GM21717 (cell line): Measurements from ENCODE around the gene SIAH2.

Experiments
- ATAC-seq: cut with Tn5 transposase; IDR thresholded peaks from one replicate; pipeline ENCODE4 v1.9.1; 2021; ENCODE audit warnings: mild to moderate bottlenecking, moderate library complexity; ENCODE audit not compliant: unreplicated experiment

Gene SIAH2

GRCh38 chr3:150736903-150737832 is 25.8 kb downstream of the SIAH2 start:
- ATAC-seq = no peak

DNA sequence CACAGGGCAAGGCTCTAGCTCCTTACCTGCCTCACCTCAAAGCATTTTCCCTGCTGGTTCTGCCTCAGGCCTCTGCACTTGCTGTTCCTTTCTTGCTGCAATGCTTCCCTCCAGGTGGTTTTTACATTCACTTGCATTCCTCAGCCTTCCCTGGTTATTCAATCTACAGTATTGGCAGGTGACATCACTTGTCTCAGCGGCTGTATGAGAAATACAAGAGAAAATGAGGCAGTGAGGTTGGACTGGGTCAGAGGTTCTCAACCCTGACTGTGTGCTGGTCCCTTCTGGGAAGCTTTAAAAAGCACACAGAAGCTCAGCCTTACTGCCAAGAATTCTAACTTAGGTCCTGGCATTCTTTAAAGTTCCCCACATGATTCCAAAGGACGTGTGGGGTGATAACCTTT is 26.7 kb downstream of the SIAH2 start:
- ATAC-seq = no peak

DNA sequence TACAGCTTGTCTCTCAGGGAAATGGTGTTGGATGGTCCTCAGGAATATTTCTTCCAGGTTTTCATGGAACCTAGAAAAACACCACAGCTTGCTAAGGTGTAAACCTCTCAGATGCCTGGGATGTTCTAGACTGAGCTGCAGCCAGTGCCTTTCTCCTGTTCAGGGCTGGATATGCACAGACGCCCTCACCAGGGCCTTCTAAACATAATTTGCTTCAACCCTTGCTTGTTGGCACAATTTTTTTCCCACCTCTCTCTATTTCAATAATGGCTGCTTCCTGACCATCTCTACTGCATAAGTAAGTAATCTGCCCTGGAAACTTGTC is 28.2 kb downstream of the SIAH2 start:
- ATAC-seq = no peak

GRCh38 chr3:150733936-150734794 is 28.8 kb downstream of the SIAH2 start:
- ATAC-seq = no peak

DNA sequence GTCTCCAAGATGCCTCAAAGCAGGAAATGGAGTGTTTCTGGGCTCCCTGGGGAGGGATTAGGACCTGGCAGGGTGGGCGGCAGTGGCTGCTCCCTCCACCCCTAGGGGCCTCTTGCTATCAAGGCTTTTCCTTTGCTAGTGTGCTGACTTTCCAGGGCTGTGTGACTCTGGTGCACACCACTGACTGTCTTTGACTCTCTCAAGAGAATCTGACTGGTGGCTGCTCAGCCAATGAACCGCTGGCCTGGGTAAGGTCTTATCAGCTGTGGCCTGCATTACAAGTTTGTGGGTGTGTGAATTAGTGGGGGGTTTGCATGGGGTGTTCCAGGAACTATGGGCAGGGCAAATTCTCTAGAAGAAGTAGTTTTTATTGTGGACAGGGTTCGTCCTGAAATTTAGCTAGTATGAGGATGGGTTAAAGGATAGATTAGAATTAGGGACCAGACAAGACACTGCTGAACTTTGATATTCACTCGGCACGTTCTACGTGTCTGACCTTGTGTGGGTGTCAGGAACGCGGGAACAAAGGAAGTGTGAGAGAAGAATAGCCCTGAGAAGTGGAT is 29.5 kb downstream of the SIAH2 start:
- no peak for ATAC-seq

DNA sequence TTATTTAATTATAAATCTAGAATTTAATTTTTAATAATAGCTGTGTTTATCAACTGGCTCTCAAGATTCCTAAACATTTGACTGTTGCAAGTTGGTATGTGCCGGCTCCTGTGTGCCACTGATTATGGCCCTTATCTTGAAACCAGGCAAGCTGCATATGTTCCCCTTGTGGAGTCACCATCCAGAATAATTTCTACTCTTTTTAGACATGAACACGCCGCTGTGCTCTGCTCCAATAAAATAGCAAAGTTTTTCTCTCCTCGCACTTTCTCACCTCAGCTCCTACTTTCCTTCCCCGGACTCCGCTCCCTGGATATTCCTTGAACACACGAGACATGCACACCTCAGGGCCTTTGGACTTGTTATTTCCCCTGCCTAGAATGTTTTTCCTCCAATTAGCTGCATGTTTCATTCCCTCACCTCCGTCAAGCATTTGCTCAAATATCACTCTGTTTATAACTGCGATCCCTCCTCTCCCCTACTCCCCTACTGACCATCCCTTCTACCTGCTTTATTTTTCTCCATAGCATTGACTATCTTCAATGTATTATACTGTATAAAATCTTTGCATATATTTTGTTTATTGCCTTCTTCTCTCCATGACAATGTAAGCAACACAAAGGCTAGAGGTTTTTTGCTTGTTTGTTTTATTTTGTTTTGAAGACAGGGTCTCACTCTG is 33.1 kb downstream of the SIAH2 start:
- no peak for ATAC-seq

GRCh38 chr3:150727653-150728502 is 35.1 kb downstream of the SIAH2 start:
- no peak for ATAC-seq

- ATAC-seq = no peak
Measured at GRCh38 chr3:150725548-150725947, 37.4 kb downstream of the SIAH2 start.

DNA sequence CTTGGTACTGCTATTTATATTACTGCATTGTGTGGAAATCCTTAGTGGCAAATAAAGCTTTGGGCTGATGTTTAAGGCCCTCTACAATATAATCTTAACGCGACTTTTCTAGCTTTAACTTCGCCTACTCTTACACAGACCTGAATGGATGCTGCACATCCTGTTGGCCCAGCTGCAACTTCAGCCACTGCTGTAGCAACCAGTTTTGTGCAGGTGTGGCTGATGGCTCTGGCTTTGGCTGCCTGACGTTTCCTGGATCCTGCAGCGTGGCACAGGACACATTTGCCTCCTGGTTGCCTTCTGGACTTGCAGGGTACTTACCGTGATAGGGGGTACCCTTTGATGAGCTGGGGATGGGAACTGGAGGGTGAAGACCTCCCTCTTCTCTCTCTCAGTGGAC is 39.0 kb downstream of the SIAH2 start:
- no peak for ATAC-seq

DNA sequence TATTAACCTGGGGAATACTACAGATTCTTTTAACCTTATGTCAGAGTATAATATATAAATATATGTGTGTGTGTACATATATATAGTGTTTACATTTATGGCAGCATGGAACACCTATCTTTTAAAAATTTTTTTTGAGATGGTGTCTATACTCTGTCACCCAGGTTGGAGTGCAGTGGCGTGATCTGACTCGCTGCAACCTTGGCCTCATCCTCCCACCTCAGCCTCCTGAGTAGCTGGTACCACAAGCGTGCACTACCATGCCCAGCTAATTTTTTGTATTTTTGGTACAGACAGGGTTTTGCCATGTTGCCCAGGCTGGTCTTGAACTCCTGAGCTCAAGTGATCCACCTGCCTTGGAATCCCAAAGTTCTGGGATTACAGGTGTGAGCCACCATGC is 40.7 kb downstream of the SIAH2 start:
- ATAC-seq = no peak

DNA sequence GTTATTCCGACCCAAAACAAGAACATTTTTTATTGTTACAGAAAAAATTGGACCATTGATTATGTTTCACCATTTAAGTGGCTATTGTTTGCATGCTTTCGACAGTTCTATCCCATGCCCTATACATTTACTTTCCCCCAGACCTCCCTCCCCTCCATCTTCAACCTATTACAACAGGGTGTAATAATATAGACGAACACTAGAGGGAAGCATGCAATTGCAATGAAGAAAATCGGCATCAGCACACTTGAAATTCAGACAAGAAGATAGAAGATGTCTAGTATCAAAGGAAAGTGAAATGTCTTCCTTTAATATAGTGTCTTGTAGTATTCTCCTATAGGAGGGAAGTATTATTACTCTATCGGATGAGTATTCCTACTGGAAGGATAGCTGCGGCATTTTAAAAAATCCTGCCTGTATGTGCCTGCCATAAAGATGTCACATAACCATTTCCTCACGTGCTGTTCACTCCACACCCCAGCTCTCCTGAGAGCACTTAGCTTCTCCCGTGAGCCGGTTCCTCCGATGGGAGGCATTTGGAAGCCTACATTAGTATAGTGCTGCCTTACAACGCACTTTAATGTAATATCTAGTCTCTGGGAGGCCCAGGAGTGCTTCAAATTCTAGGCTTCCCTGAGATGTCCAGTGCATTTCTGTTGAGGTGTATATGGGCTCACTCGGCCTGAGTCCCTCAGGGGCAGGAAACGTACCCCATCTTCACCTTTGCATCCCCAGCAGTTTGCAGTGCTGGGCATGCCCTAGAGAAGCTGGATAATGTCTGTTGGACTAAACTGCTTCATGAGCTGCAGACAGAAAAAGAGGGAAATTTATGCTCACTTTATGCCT is 41.5 kb downstream of the SIAH2 start:
- ATAC-seq = peak; percentile 70

DNA sequence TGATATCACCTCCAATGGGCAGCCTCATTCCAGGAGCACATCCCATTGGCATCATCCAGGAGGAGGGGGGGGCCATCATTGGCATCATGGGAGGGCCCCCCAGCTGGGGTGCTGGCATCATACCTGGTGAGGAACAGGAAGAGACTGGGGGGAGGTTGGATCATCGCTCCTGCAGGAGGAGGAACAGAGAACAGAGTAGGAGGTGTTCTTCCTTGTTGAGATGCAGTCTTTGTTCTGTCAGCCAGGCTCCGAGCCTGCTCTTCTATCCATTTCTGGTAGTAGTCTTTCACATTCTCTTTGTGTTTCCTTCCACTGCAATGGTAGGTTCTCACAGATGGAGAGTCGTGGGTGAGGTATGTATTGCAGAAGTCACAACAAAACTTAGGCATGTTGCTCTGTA is 42.5 kb downstream of the SIAH2 start:
- ATAC-seq = no peak

GRCh38 chr3:150710097-150710496 is 52.9 kb downstream of the SIAH2 start:
- no peak for ATAC-seq

- peak; percentile 99 for ATAC-seq
Measured at GRCh38 chr3:150703756-150704344, 59.1 kb downstream of the SIAH2 start, which contains the start of gene ERICH6. Gene ERICH6, minus strand, starts transcription at chr3:150703920. Its CDS starts 22 bp downstream, at chr3:150703898.

GRCh38 chr3:150703299-150703755 is 59.6 kb downstream of the SIAH2 start:
- peak; percentile 29 for ATAC-seq

- no peak for ATAC-seq
Measured at GRCh38 chr3:150699068-150699639, 63.8 kb downstream of the SIAH2 start.

DNA sequence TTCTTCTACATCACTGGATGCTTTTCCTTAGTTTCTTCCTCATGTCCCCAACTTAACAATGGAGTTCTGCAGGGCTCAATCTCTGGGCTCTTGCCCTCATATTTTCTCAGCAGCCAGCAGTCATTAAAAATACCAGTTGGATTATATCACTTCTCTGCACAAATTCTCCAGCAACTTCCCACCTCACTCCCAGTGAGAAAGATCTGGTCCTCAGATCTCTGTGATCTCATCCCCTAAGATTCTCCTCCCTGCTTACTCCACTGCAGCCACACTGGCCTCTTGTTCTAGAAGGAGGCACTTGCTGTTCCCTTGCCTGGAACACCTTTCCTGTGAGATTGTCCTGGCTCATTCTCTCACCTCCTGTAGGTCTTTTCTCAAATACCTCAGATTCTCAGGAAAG is 65.3 kb downstream of the SIAH2 start:
- ATAC-seq = no peak

DNA sequence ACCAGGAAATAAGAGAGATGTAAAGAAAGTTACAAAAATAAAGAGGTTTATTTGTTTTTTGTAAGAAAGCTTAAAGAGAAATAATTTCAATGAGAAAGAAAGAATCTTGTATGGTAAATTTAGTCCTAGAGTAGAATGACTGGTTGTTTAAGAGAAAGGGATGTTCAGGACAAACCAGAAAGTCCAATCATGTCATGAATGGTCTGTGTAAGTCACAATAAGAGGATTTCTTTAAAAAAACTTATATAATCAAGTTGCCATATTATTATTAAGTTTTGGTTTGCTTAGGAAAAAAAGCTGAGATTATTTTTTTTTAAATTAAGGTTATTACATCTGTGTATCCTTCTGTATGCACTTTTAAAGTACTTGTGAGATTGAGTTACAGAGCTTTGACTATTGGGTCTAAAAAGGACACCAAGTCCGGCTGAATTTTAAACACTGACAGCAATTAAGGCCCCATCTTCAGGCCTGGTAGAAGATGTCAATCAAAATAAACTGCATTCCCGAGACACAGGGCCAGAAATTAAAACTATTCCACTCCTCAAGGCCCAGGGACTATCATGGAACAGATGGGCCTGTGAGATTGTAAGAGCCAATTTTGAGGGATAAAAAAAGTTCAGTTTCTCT is 71.4 kb downstream of the SIAH2 start:
- no peak for ATAC-seq
